Measurements from ENCODE around the gene RUFY1.
"Not testable (repeated sequence)": the region's sequence is repeated elsewhere in the genome, so short reads cannot be mapped to it uniquely, and the experiment has no call there.

RUFY1 gene

DNA sequence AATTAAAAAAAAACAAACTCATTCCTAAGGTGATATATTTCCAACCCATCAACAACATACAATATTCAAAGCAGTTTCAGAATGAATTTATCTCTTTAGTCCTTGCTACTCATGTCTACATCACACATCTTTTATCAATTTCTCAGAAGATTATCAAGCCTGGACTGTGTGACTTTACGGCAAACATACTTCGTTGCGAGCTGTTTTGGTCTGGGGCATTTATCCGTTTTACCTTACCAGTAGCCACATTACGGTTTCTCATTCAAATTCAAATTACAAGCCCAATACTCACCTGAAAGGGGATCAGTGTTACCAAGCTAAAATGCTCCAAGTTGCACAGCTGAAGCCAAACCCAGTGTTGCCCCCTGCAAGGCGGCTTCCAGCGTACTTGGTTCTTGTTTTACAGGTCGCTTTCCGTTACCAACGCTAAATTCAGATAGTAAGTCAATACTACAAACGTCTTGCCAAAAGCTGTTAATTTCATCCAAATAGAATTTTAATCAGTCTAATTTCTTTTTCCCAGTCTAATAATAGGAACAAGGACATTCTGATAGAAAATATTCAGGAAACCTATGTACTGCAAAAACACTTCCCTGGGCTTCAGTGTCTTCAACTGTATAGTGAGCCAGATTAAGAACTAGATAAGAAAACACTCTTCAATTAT, 71.3 kb downstream of the RUFY1 start:
- DNase-seq (ENCODE audit: low read depth in 1 of 2, low spot score in 1 of 2): no peak

- peak; percentile 96 to 97 for DNase-seq (ENCODE audit: low read depth in 1 of 2, low spot score in 1 of 2)
Observed at GRCh38 chr5:179623003-179623905, 72.9 kb downstream of the RUFY1 start, which contains the start of gene HNRNPH1. Gene HNRNPH1, minus strand, starts transcription at chr5:179623671. Its CDS starts 538 bp downstream, at chr5:179623133.

- peak; percentile 13 to 25 for DNase-seq (ENCODE audit: low read depth in 1 of 2, low spot score in 1 of 2)
Observed at GRCh38 chr5:179623906-179624741, 73.8 kb downstream of the RUFY1 start.

- no peak for DNase-seq (ENCODE audit: low read depth in 1 of 2, low spot score in 1 of 2)
Observed at GRCh38 chr5:179624841-179625271, 74.5 kb downstream of the RUFY1 start.

GRCh38 chr5:179633501-179634369, 83.4 kb downstream of the RUFY1 start:
- not testable (repeated sequence) for DNase-seq (ENCODE audit: low read depth in 1 of 2, low spot score in 1 of 2)

DNA sequence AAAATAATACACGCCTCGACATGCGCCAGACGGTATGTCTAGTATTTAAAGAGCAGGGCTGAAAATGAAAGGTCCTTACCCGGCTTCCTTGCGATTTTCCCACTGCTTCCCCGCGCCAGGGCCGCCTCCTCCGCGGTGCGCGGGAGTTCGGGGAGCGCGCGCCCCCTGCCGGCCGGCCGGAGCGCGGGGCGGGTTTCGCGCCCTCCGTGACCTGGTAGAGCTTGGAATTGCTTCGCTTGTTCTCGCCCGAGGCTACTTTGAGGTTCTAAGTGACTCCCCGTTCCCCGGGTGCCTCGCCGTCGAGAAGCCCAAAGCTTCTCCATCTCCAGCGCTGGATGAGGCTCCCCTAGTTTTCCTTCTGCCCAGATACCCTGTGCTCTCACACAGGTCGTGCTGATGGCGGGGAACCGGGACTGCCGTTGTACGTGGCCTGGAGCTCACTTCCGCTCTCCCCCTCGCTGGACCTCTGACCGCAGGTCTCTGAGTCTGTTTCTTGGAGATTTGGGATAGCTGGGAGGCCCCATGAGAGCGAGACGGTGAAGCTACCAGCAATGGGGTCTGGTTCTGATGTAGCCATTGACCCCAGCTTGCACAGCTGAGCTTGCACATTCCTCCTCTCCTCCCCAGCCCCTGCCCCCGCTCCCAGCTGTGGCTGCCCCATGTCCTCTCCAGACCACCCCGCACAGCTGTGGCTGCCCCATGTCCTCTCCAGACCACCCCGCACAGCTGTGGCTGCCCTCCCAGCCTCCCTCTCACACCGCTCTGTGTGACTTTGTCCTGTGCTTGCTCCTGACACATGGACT, 84.2 kb downstream of the RUFY1 start:
- DNase-seq (ENCODE audit: low read depth in 1 of 2, low spot score in 1 of 2): not testable (repeated sequence)

GRCh38 chr5:179639296-179639695, 88.9 kb downstream of the RUFY1 start:
- DNase-seq (ENCODE audit: low read depth in 1 of 2, low spot score in 1 of 2): not testable (repeated sequence)

DNA sequence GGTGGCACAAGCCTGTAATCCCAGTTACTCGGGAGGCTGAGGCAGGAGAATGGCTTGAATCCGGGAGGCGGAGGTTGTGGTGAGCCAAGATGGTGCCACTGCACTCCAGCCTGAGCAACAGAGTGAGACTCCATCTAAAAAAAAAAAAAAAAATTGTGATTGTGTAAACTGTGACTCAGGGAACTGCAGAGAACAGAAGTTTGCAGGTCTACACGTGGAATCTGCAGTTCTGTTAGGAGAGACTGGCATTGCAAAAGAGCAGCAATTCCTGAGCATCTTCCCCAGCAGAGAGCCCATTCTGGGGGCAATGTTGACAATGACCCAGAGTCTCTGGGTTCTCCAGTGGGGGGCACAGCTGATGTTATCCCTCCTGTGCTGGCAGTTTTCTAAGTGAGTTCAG, 91.4 kb downstream of the RUFY1 start:
- DNase-seq (ENCODE audit: low read depth in 1 of 2, low spot score in 1 of 2): not testable (repeated sequence)

- not testable (repeated sequence) for DNase-seq (ENCODE audit: low read depth in 1 of 2, low spot score in 1 of 2)
Observed at GRCh38 chr5:179642626-179643025, 92.3 kb downstream of the RUFY1 start.

GRCh38 chr5:179643141-179643920, 93.0 kb downstream of the RUFY1 start:
- not testable (repeated sequence) for DNase-seq (ENCODE audit: low read depth in 1 of 2, low spot score in 1 of 2)

DNA sequence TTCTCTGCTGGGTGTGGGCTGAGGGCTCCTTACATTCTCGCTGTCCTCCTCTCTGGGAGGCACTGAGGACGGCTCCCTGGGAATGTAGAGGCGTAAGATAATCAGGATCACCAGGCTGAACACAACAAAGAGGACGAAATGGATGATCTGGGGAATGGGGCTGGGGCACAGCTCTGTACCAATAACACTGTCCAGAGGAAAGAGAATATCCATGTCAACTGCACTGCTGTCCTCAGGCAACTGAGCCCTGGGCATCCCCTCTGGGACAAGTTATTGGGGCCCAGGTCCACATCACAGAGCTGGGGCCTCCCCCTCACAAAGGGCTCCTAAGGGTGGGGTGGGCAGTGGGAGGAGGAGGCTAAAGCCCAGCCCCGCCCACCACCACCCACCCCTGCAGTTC, 94.4 kb downstream of the RUFY1 start:
- DNase-seq (ENCODE audit: low read depth in 1 of 2, low spot score in 1 of 2): not testable (repeated sequence)

DNA sequence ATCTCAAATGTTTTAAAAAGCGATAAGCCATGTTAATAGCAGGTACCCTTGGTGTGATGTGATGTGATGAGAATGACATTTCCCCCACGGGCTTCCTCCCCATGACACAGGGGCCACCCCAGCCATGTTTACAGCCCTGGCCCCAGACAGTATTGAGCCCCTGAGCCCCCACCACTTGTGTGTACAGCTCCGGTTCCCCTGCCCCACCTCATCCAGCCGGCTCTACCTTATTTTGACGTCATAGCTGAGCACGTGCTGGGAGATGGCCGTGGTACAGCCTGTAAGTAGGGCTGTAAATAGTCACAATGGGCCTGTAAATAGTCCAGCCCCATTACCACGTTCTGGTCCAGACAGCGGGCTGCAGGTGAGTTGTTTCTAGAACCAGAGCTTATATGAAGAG, 98.1 kb downstream of the RUFY1 start:
- no peak for DNase-seq (ENCODE audit: low read depth in 1 of 2, low spot score in 1 of 2)

GRCh38 chr5:179649166-179649703, 98.9 kb downstream of the RUFY1 start:
- DNase-seq (ENCODE audit: low read depth in 1 of 2, low spot score in 1 of 2): not testable (repeated sequence)

- DNase-seq (ENCODE audit: low read depth in 1 of 2, low spot score in 1 of 2): not testable (repeated sequence)
Observed at GRCh38 chr5:179650245-179650644, 99.9 kb downstream of the RUFY1 start.

- not testable (repeated sequence) for DNase-seq (ENCODE audit: low read depth in 1 of 2, low spot score in 1 of 2)
Observed at GRCh38 chr5:179653135-179653534, 102.8 kb downstream of the RUFY1 start.

DNA sequence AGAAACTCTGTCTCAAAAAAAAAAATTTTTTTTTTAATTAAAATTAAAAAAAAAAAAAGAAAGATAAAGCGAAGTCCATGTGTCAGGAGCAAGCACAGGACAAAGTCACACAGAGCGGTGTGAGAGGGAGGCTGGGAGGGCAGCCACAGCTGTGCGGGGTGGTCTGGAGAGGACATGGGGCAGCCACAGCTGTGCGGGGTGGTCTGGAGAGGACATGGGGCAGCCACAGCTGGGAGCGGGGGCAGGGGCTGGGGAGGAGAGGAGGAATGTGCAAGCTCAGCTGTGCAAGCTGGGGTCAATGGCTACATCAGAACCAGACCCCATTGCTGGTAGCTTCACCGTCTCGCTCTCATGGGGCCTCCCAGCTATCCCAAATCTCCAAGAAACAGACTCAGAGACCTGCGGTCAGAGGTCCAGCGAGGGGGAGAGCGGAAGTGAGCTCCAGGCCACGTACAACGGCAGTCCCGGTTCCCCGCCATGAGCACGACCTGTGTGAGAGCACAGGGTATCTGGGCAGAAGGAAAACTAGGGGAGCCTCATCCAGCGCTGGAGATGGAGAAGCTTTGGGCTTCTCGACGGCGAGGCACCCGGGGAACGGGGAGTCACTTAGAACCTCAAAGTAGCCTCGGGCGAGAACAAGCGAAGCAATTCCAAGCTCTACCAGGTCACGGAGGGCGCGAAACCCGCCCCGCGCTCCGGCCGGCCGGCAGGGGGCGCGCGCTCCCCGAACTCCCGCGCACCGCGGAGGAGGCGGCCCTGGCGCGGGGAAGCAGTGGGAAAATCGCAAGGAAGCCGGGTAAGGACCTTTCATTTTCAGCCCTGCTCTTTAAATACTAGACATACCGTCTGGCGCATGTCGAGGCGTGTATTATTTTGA, 107.2 kb downstream of the RUFY1 start:
- DNase-seq (ENCODE audit: low read depth in 1 of 2, low spot score in 1 of 2): not testable (repeated sequence)

GRCh38 chr5:179658179-179658856, 108.0 kb downstream of the RUFY1 start:
- not testable (repeated sequence) for DNase-seq (ENCODE audit: low read depth in 1 of 2, low spot score in 1 of 2)

All from activated T-helper 1 cell treated with anti-CD3 and anti-CD28 coated beads, Interleukin-2, amount 50 U/mL, for 16 hours (primary cell).